WTC11 (cell line): ENCODE measurements around the gene EHMT1. TPM values are rescaled to one million over a fixed set of nuclear protein-coding genes. Genes with fewer than 3 reads are reported as not detected.

ENCODE experiments used
- ATAC-seq: fragments of 200-7000 bp; cut with Tn5 transposase; 2 replicates; pipeline ENCODE4 v1.10.0; 2021; ENCODE audit warnings: mild to moderate bottlenecking, moderate library complexity
- CTCF ChIA-PET: fragments of 300-600 bp; sonication (Branson Sonifier 250); formaldehyde crosslinking; loops from one replicate; lab custom pipeline; 2021; ENCODE audit warnings: antibody characterized with exemption; lab: Charles Lee
- POLR2A ChIA-PET: fragments of 350-600 bp; sonication (Branson Sonifier 250); formaldehyde crosslinking; loops from one replicate; lab custom pipeline; 2021; ENCODE audit warnings: antibody characterized with exemption; lab: Charles Lee
- DNase-seq: peaks from one replicate; pipeline ENCODE4 v3.0.0; 2021; ENCODE audit warnings: low spot score
- H3K27ac Mint-ChIP-seq: 2 replicates; pipeline ENCODE4 v1.8.0; 2021; ENCODE audit warnings: mixed read lengths
- H3K27me3 Mint-ChIP-seq: 2 replicates; pipeline ENCODE4 v1.8.0; 2021; ENCODE audit warnings: low read depth, mild to moderate bottlenecking, moderate library complexity, mixed read lengths
- H3K36me3 Mint-ChIP-seq: 2 replicates; pipeline ENCODE4 v1.8.0; 2021; ENCODE audit warnings: mixed read lengths
- H3K4me1 Mint-ChIP-seq: 2 replicates; pipeline ENCODE4 v1.8.0; 2022; ENCODE audit warnings: mixed read lengths
- H3K4me3 Mint-ChIP-seq: 2 replicates; pipeline ENCODE4 v1.8.0; 2021; ENCODE audit warnings: mild to moderate bottlenecking, moderate library complexity, mixed read lengths
- H3K9me3 Mint-ChIP-seq: 2 replicates; pipeline ENCODE4 v1.8.0; 2021; ENCODE audit warnings: mixed read lengths
- EMX1 ChIP-seq: fragments of 250-450 bp; sonication (Bioruptor Pico); IDR thresholded peaks from 2 replicates; pipeline ENCODE4 v1.8.0; 2021; ENCODE audit warnings: mild to moderate bottlenecking
- JAZF1 ChIP-seq: fragments of 250-450 bp; sonication (Bioruptor Pico); IDR thresholded peaks from 2 replicates; pipeline ENCODE4 v1.9.0; 2021; ENCODE audit warnings: moderate library complexity, mild to moderate bottlenecking, inconsistent platforms
- MYBL2 ChIP-seq: sonication (generic); formaldehyde crosslinking; IDR thresholded peaks from 2 replicates; pipeline ENCODE4 v1.8.1; 2023; ENCODE audit warnings: mild to moderate bottlenecking, moderate library complexity, missing genetic modification reagents
- NFYB ChIP-seq: sonication (generic); formaldehyde crosslinking; conservative IDR thresholded peaks from 2 replicates; pipeline ENCODE4 v1.8.0; 2022; ENCODE audit warnings: low read depth, missing genetic modification reagents
- NR2C2 ChIP-seq: sonication (generic); formaldehyde crosslinking; IDR thresholded peaks from 2 replicates; pipeline ENCODE4 v1.8.0; 2022; ENCODE audit warnings: mild to moderate bottlenecking, missing genetic modification reagents
- SMAD3 ChIP-seq: sonication (generic); formaldehyde crosslinking; IDR thresholded peaks from 2 replicates; pipeline ENCODE4 v1.8.0; 2022; ENCODE audit warnings: missing genetic modification reagents, mild to moderate bottlenecking, borderline replicate concordance
- TP53 ChIP-seq: sonication (generic); formaldehyde crosslinking; IDR thresholded peaks from 2 replicates; pipeline ENCODE4 v1.8.1; 2023; ENCODE audit warnings: mild to moderate bottlenecking, missing genetic modification reagents
- ZNF121 ChIP-seq: sonication (generic); formaldehyde crosslinking; IDR thresholded peaks from 2 replicates; pipeline ENCODE4 v1.8.0; 2023; ENCODE audit warnings: missing genetic modification reagents
- ZNF317 ChIP-seq: sonication (generic); formaldehyde crosslinking; IDR thresholded peaks from 2 replicates; pipeline ENCODE4 v1.8.1; 2023; ENCODE audit warnings: low read depth, mild to moderate bottlenecking, moderate library complexity, missing genetic modification reagents, borderline replicate concordance
- ZNF671 ChIP-seq: fragments of 250-450 bp; sonication (Bioruptor Pico); IDR thresholded peaks from 2 replicates; pipeline ENCODE4 v1.8.0; 2021; ENCODE audit warnings: mild to moderate bottlenecking
- total RNA-seq: library from RNA; stranded (reverse); gene quantifications from 3 replicates; pipeline ENCODE4 v1.2.3, GENCODE V29; 2021
- TF ChIP-seq, protein P1 (sequence below): sonication (generic); formaldehyde crosslinking; IDR thresholded peaks from 2 replicates; pipeline ENCODE4 v1.8.1; 2023; ENCODE audit warnings: mild to moderate bottlenecking, missing genetic modification reagents
- TF ChIP-seq, protein P2 (sequence below): sonication (generic); formaldehyde crosslinking; IDR thresholded peaks from 2 replicates; pipeline ENCODE4 v1.8.0; 2022; ENCODE audit warnings: mild to moderate bottlenecking, missing genetic modification reagents
- TF ChIP-seq, protein P3 (sequence below): sonication (generic); formaldehyde crosslinking; conservative IDR thresholded peaks from 2 replicates; pipeline ENCODE4 v1.8.1; 2022; ENCODE audit warnings: mild to moderate bottlenecking, missing genetic modification reagents
- TF ChIP-seq, protein P4 (sequence below): sonication (generic); formaldehyde crosslinking; IDR thresholded peaks from 2 replicates; pipeline ENCODE4 v1.8.1; 2022; ENCODE audit warnings: low read depth, mild to moderate bottlenecking, moderate library complexity, missing genetic modification reagents, borderline replicate concordance
- TF ChIP-seq, protein P5 (sequence below): sonication (generic); formaldehyde crosslinking; IDR thresholded peaks from 2 replicates; pipeline ENCODE4 v1.8.0; 2023; ENCODE audit warnings: missing genetic modification reagents
- TF ChIP-seq, protein P6 (sequence below): fragments of 250-450 bp; sonication (Bioruptor Pico); IDR thresholded peaks from 2 replicates; pipeline ENCODE4 v1.9.0; 2021; ENCODE audit warnings: moderate library complexity, mild to moderate bottlenecking, inconsistent platforms, borderline replicate concordance
- TF ChIP-seq, protein P7 (sequence below): sonication (generic); formaldehyde crosslinking; IDR thresholded peaks from 2 replicates; pipeline ENCODE4 v1.8.0; 2022; ENCODE audit warnings: mild to moderate bottlenecking, missing genetic modification reagents

The EHMT1 gene
- total RNA-seq, 1 experiment from 2014 or later: 170 TPM

DNA sequence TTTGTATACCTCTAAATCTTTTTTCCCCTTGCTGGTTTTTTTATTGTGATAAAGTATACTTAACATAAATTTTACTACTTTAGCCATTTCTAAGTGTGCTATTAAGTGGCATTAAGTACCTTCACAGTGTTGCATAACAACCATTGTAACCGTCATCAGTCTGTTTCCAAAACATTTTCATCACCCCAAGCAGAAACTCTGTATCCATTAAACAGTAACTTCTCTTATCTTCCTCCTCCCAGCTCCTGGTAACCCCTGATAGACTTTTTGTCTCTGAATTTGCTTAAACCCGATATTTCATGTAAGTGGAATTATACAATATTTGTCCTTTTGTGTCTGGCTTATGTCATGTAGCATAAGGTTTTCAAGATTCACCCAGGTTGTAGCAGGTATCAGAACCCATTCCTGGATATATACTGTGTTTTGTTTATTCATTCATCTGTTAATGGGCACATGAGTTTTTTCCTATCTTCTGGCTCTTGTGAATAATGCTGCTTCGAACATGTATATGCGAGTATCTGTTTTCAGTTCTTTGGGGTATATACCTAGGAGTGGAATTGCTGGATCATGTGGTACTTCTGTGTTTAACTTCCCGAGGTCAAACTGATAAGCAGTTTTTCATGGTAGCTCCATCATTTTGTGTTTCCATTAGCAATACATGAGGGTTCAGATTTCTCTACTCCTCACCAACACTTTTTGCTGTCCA is 66.4 kb downstream of the EHMT1 start (continued):
- TF ChIP-seq MYBL2 (CRISPR knock-in tag): no peak
- TF ChIP-seq ZNF671 (CRISPR knock-in tag): no peak
- TF ChIP-seq ZNF317: no peak

DNA sequence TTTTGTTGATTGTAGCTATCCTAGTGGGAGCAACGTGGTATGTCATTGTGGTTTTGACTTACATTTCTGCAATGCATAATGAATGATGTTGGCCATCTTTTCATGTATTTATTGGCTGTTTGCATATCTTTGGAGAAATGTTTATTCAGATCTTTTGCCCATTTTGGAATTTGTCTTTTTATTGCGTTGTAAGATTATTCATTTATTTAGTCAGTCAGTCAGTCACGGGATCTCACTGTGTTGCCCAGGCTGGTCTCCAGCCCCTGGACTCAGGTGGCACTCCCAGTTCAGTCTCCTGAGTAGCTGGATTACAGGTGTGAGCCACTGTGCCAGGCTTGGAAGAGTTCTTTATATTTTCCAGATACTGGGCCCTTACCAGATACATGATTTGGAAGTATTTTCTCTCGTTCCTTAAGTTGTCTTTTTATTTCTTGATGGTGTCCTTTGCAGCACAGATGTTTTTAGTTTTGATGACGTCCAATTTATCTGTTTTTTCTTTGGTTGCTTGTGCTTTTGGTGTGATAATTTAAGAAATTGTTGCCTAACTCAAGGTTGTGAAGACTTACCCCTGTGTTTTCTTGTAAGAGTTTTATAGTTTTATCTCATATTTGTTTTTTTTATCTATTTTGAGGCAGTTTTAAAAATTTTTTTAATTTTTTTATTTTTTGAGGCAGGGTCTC is 67.1 kb downstream of the EHMT1 start:
- ChIA-PET POLR2A (no interaction called here), CTCF (interaction anchor here (6.9 kb wide), 1 partner anchor 10 kb away, joined by 49 read pairs; no protein-coding TSS in a partner anchor)
- no peaks in the 10 kb centered on the region for H3K27me3 Mint-ChIP-seq
- H3K9me3 Mint-ChIP-seq: peaks cover 9% of the 10 kb centered on the region
- H3K27ac Mint-ChIP-seq: peak overlapping the region; percentile 58
- peaks cover 10% of the 10 kb centered on the region; the same call in 1 of the 2 replicates for H3K36me3 Mint-ChIP-seq
- no peak for ATAC-seq
- no peak for DNase-seq
- no peak overlapping the region for H3K4me3 Mint-ChIP-seq
- TF ChIP-seq ZNF121 (CRISPR knock-in tag) (peak; percentile 88), JAZF1 (CRISPR knock-in tag) (no peak)
- H3K4me1 Mint-ChIP-seq: peaks cover 81% of the 10 kb centered on the region

DNA sequence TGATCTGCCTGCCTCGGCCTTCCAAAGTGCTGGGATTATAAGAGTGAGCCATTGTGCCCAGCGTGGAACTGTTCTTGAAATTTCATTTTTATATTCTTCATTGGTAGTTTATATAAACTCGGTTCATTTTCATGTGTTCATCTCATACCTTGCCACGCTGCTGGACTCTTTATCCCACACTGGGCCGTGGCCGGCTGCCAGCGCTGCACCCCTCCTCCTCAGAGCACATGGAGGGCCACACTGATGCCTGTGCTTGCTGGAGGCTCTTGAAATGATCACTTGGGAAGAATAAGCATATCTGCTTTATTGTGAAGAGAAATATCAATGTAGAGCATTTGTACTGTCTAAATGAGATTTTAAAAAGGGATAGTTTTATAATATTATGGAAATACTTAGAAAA is 69.5 kb downstream of the EHMT1 start:
- TF ChIP-seq, protein P1, sequence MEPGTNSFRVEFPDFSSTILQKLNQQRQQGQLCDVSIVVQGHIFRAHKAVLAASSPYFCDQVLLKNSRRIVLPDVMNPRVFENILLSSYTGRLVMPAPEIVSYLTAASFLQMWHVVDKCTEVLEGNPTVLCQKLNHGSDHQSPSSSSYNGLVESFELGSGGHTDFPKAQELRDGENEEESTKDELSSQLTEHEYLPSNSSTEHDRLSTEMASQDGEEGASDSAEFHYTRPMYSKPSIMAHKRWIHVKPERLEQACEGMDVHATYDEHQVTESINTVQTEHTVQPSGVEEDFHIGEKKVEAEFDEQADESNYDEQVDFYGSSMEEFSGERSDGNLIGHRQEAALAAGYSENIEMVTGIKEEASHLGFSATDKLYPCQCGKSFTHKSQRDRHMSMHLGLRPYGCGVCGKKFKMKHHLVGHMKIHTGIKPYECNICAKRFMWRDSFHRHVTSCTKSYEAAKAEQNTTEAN (CRISPR knock-in tag): no peak
- TF ChIP-seq ZNF671 (CRISPR knock-in tag) (no peak), NFYB (CRISPR knock-in tag) (no peak), ZNF121 (CRISPR knock-in tag) (no peak)
- TF ChIP-seq, protein P2, sequence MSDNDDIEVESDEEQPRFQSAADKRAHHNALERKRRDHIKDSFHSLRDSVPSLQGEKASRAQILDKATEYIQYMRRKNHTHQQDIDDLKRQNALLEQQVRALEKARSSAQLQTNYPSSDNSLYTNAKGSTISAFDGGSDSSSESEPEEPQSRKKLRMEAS (CRISPR knock-in tag): no peak
- TF ChIP-seq, protein P3, sequence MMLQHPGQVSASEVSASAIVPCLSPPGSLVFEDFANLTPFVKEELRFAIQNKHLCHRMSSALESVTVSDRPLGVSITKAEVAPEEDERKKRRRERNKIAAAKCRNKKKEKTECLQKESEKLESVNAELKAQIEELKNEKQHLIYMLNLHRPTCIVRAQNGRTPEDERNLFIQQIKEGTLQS (CRISPR knock-in tag): no peak
- TF ChIP-seq, protein P4, sequence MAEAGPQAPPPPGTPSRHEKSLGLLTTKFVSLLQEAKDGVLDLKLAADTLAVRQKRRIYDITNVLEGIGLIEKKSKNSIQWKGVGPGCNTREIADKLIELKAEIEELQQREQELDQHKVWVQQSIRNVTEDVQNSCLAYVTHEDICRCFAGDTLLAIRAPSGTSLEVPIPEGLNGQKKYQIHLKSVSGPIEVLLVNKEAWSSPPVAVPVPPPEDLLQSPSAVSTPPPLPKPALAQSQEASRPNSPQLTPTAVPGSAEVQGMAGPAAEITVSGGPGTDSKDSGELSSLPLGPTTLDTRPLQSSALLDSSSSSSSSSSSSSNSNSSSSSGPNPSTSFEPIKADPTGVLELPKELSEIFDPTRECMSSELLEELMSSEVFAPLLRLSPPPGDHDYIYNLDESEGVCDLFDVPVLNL (CRISPR knock-in tag): no peak
- peaks cover 76% of the 10 kb centered on the region for H3K4me1 Mint-ChIP-seq
- 0 out of 2 replicates have a peak overlapping the region, but pooled peaks have one; percentile 28 for H3K27ac Mint-ChIP-seq
- CTCF ChIA-PET: no interaction called here
- H3K36me3 Mint-ChIP-seq: peaks cover 10% of the 10 kb centered on the region; the same call in 1 of the 2 replicates
- DNase-seq (no peak), ATAC-seq (no peak)
- POLR2A ChIA-PET: no interaction called here
- H3K9me3 Mint-ChIP-seq: peaks cover 9% of the 10 kb centered on the region
- H3K4me3 Mint-ChIP-seq: no peak overlapping the region
- H3K27me3 Mint-ChIP-seq: no peaks in the 10 kb centered on the region

DNA sequence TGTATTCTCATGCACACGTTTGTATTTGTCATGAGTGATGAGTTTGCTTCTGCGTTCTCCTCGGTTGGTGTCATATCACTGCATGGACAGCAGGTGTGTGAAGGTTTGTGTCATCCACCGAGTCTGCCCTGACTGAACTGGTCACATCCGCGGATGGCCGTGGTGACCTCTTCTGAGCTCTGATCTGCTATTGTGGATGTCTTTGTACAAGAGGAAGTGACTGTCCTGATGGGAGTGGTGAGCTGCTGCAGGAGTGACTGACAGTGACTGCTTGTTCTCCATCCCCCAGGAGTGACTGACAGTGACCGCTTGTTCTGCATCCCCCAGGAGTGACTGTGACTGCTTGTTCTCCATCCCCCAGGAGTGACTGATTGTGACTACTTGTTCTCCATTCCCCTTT is 69.9 kb downstream of the EHMT1 start:
- CTCF ChIA-PET: interaction anchor here (1.4 to 2.4 kb wide), 2 partner anchors 16 to 83 kb away, joined by 3 to 13 read pairs; no protein-coding TSS in a partner anchor
- POLR2A ChIA-PET: no interaction called here
- H3K27ac Mint-ChIP-seq: no peak overlapping the region; the same call in 1 of the 2 replicates
- H3K4me3 Mint-ChIP-seq: no peak overlapping the region
- H3K4me1 Mint-ChIP-seq: peaks cover 74% of the 10 kb centered on the region
- H3K36me3 Mint-ChIP-seq: peaks cover 10% of the 10 kb centered on the region; the same call in 1 of the 2 replicates
- H3K27me3 Mint-ChIP-seq: no peaks in the 10 kb centered on the region
- ATAC-seq: no peak
- DNase-seq: no peak
- H3K9me3 Mint-ChIP-seq: peaks cover 9% of the 10 kb centered on the region
- TF ChIP-seq, protein P5, sequence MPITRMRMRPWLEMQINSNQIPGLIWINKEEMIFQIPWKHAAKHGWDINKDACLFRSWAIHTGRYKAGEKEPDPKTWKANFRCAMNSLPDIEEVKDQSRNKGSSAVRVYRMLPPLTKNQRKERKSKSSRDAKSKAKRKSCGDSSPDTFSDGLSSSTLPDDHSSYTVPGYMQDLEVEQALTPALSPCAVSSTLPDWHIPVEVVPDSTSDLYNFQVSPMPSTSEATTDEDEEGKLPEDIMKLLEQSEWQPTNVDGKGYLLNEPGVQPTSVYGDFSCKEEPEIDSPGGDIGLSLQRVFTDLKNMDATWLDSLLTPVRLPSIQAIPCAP (CRISPR knock-in tag): no peak
- TF ChIP-seq TP53: no peak
- TF ChIP-seq, protein P6, sequence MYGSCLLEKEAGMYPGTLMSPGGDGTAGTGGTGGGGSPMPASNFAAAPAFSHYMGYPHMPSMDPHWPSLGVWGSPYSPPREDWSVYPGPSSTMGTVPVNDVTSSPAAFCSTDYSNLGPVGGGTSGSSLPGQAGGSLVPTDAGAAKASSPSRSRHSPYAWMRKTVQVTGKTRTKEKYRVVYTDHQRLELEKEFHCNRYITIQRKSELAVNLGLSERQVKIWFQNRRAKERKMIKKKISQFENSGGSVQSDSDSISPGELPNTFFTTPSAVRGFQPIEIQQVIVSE (CRISPR knock-in tag): no peak
- TF ChIP-seq SMAD3 (CRISPR knock-in tag): no peak
- TF ChIP-seq, protein P7, sequence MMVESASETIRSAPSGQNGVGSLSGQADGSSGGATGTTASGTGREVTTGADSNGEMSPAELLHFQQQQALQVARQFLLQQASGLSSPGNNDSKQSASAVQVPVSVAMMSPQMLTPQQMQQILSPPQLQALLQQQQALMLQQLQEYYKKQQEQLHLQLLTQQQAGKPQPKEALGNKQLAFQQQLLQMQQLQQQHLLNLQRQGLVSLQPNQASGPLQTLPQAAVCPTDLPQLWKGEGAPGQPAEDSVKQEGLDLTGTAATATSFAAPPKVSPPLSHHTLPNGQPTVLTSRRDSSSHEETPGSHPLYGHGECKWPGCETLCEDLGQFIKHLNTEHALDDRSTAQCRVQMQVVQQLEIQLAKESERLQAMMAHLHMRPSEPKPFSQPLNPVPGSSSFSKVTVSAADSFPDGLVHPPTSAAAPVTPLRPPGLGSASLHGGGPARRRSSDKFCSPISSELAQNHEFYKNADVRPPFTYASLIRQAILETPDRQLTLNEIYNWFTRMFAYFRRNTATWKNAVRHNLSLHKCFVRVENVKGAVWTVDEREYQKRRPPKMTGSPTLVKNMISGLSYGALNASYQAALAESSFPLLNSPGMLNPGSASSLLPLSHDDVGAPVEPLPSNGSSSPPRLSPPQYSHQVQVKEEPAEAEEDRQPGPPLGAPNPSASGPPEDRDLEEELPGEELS (CRISPR knock-in tag): no peak
- TF ChIP-seq EMX1 (CRISPR knock-in tag): no peak
- no peak for TF ChIP-seq NR2C2 (CRISPR knock-in tag)
